ENCODE measurements around the gene FASTKD1.

The FASTKD1 gene

DNA sequence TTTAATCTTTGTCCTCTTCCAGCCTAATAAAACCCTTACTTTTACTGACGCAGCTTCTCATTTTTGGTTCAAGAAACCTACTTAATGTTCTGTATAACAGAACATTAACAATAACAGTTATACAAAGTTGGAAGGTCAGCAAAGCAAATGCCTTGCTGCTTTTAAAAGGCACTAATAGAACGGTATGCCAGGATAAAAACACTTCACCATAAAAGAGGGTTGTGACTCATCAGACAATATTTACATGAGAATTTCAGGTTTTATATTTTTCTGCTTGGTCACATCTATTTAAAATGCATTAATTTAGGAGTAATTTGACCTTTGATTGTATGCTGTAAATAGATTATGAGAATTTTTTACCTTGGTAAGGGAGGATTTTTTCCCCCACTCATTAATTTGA is 61.1 kb downstream of the FASTKD1 start:
- TF ChIP-seq, protein P1, sequence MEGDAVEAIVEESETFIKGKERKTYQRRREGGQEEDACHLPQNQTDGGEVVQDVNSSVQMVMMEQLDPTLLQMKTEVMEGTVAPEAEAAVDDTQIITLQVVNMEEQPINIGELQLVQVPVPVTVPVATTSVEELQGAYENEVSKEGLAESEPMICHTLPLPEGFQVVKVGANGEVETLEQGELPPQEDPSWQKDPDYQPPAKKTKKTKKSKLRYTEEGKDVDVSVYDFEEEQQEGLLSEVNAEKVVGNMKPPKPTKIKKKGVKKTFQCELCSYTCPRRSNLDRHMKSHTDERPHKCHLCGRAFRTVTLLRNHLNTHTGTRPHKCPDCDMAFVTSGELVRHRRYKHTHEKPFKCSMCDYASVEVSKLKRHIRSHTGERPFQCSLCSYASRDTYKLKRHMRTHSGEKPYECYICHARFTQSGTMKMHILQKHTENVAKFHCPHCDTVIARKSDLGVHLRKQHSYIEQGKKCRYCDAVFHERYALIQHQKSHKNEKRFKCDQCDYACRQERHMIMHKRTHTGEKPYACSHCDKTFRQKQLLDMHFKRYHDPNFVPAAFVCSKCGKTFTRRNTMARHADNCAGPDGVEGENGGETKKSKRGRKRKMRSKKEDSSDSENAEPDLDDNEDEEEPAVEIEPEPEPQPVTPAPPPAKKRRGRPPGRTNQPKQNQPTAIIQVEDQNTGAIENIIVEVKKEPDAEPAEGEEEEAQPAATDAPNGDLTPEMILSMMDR (IDR thresholded peaks at IDR 0.05; ENCODE audit: low read depth, low read length) = no peak
- DNase-seq (ENCODE audit: extremely low read depth, low read depth) = no peak

DNA sequence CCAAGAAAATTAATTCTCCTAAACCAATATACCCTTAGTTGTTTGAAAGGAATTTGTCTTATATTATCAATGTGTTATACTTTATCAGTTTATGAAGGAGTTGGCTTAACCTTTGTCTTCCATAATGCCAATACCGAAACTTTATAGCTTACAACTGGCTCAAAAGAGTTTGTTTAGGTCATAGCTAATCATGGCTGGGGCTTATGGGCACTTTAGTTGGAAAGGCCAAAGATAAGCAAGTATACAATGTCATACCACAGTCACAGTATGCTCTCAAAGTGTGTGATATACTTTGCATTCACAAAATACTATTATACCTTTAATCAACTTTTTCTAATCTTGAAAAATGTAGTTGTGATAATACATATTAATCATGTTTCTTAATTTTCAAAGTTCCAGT is 61.8 kb downstream of the FASTKD1 start:
- DNase-seq (ENCODE audit: extremely low read depth, low read depth) = no peak
- TF ChIP-seq, protein P1 (IDR thresholded peaks at IDR 0.05; ENCODE audit: low read depth, low read length) = no peak

DNA sequence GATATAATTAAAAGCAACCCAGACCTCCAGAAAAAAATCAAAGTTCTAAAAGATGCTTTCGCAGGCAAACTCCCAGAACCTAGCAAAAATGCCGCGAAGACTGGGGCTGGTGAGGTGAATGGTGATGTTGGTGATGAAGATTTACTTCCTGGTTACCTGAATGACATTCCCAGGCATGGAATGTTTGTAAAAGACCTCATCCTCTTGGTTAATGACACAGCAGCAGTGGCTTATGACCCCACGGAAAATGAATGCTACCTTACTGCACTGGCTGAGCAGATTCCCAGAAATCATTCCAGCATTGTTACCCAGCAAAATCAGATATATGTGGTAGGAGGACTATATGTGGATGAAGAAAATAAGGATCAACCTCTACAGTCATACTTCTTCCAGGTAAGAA is 63.2 kb downstream of the FASTKD1 start:
- no peak for DNase-seq (ENCODE audit: extremely low read depth, low read depth)
- TF ChIP-seq, protein P1 (IDR thresholded peaks at IDR 0.05; ENCODE audit: low read depth, low read length) = no peak

DNA sequence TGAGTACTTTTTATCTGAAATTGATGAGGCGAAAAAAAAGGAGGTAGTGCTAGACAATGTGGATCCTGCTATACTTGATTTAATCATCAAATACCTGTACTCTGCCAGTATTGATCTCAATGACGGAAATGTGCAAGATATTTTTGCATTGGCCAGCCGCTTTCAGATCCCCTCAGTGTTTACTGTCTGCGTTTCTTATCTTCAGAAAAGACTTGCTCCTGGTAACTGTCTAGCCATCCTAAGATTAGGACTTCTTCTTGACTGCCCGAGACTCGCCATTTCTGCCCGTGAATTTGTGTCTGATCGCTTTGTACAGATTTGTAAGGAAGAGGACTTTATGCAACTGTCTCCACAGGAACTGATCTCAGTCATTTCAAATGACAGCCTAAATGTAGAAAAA is 63.7 kb downstream of the FASTKD1 start:
- DNase-seq (ENCODE audit: extremely low read depth, low read depth) = no peak
- TF ChIP-seq, protein P1 (IDR thresholded peaks at IDR 0.05; ENCODE audit: low read depth, low read length) = no peak

DNA sequence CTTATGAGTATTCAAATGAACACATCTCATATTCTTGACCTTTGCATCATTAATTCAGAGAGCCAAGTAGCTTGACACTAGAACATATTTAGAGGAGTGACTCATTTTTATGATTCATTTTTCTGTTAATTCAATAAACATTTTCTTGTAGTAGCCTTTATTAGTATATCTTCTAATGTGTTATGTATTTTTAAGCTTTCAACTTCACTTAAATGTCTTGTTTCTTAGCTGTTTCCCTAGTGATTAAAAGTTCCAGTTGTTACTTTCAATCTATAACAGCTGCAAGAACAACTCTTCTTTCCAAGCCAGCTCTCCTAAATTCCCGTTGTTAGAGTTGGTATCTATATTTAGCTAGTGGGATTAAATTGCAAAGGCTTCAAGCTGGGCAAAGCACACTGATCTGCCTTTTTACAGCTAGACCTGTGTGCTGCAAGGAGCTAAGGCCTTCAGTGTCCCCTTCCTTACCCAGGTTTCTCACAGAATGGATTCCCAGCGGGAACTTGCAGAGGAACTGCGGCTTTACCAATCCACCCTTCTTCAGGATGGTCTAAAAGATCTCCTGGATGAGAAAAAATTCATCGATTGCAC is 64.3 kb downstream of the FASTKD1 start, which contains the start of gene KLHL41:
Gene KLHL41 (plus strand): TSS at position 405 of the 588 bp plus-strand sequence. CDS start 77 bp downstream, at position 482.
- peak; percentile 20 for DNase-seq (ENCODE audit: extremely low read depth, low read depth)
- TF ChIP-seq, protein P1 (IDR thresholded peaks at IDR 0.05; ENCODE audit: low read depth, low read length) = no peak

DNA sequence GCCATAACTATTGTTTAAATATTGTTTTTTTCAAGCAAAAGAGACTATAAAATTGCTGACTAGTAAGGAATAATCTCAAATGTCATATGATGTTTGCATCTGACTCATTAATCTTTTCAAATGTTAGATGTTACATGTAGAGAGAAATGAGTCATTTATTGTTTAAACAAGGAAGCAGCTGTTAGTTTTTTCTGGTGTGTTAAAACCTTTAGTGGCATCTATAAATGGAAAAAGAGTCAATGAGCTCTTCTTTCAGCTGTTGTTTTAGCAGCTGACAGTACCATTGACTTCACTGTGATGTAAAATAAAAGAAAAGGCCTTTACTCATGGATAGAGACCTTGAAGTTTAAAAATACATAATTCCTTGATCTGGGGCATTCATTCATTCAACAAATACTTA is 66.0 kb downstream of the FASTKD1 start:
- TF ChIP-seq, protein P1 (IDR thresholded peaks at IDR 0.05; ENCODE audit: low read depth, low read length) = no peak
- DNase-seq (ENCODE audit: extremely low read depth, low read depth) = peak; percentile 3

DNA sequence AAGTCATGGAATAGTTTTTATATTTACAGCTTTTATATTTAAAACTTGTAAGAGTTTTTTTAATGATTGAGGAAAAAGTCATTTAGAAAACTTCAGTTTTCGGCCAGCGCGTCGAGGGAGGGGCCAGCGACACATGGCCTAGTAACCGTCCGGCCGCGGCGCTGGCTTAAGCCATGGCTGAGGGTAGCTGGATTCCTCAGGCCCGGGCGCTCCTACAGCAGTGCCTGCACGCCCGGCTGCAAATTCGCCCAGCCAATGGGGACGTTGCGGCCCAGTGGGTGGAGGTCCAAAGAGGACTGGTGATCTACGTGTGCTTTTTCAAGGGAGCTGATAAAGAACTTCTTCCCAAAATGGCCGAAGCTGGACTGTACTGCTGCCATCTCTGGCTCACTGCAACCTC is 69.0 kb downstream of the FASTKD1 start:
- TF ChIP-seq, protein P1 (IDR thresholded peaks at IDR 0.05; ENCODE audit: low read depth, low read length) = no peak
- DNase-seq (ENCODE audit: extremely low read depth, low read depth) = no peak
